DND-41 (cell line): ENCODE measurements around the gene MAPK14.

Experiments used
- EZH2 ChIP-seq: IDR thresholded peaks from 3 replicates; pipeline ENCODE4 v1.6.1; 2012; ENCODE audit warnings: borderline replicate concordance, low read depth, mild to moderate bottlenecking, moderate library complexity, low read length, inconsistent platforms; ENCODE audit not compliant: severe bottlenecking
- TF ChIP-seq, protein P1 (sequence below): IDR thresholded peaks from 2 replicates; pipeline ENCODE4 v1.5.1; 2012; ENCODE audit warnings: borderline replicate concordance, low read length, moderate library complexity, mild to moderate bottlenecking; ENCODE audit not compliant: poor library complexity, severe bottlenecking; ENCODE audit errors: extremely low read depth

DNA sequence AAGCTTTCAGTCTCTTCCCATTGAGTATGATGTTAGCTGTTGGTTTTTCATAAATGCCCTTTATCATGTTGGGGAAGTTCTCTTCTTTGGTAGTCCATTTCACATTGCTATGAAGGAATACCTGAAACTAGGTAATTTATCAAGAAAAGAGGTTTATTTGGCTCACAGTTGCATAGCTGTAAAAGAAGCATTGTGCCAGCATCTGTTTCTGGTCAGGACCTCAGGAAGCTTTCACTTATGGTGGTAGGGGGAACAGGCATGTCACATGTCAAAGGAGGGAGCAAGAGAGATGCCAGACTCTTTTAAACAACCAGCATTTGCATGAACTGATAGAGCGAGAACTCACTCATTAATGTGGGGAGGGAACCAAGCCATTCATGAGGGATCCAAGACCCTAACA lies 54.7 kb downstream of the MAPK14 start:
- TF ChIP-seq, protein P1, sequence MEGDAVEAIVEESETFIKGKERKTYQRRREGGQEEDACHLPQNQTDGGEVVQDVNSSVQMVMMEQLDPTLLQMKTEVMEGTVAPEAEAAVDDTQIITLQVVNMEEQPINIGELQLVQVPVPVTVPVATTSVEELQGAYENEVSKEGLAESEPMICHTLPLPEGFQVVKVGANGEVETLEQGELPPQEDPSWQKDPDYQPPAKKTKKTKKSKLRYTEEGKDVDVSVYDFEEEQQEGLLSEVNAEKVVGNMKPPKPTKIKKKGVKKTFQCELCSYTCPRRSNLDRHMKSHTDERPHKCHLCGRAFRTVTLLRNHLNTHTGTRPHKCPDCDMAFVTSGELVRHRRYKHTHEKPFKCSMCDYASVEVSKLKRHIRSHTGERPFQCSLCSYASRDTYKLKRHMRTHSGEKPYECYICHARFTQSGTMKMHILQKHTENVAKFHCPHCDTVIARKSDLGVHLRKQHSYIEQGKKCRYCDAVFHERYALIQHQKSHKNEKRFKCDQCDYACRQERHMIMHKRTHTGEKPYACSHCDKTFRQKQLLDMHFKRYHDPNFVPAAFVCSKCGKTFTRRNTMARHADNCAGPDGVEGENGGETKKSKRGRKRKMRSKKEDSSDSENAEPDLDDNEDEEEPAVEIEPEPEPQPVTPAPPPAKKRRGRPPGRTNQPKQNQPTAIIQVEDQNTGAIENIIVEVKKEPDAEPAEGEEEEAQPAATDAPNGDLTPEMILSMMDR, result no peak
- TF ChIP-seq EZH2, result no peak
